ENCODE results near the gene ZFYVE28.
A peak's percentile ranks its signal among the peaks of the same experiment; 100 is the strongest.
"Not testable (repeated sequence)": the region's sequence is repeated elsewhere in the genome, so short reads cannot be mapped to it uniquely, and the experiment has no call there.

The ZFYVE28 gene

DNA sequence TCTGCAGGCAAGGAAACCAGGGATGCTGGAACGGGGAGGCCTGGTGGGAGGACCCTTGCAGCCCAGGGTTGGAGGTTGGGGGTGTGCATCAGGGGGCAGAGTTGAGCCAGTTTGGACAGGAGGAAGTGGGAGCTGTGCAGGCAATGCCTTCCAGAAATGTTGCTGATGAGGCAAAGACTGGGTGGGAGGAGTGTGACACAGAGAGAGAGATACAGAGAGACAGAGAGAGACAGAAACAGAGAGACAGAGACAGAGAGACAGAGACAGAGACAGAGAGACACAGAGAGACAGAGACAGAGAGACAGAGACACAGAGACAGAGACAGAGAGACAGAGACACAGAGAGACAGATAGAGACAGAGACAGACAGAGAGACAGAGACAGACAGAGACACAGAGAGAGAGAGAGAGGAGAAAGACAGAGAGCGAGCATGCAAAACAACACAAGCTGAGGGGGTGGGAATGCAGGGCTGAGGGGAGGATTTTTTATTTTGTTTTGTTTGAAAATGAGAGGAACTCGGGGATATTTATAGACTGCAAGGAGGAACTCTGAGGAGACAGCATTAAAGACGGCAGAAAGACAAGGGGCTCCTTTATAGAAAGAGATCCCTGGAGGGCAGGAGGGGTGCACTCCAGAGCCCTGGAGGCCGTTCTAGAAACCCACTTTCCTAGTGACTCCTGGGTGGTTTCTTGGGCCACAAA lies 174.6 kb downstream of the ZFYVE28 start:
- no peak for DNase-seq

DNA sequence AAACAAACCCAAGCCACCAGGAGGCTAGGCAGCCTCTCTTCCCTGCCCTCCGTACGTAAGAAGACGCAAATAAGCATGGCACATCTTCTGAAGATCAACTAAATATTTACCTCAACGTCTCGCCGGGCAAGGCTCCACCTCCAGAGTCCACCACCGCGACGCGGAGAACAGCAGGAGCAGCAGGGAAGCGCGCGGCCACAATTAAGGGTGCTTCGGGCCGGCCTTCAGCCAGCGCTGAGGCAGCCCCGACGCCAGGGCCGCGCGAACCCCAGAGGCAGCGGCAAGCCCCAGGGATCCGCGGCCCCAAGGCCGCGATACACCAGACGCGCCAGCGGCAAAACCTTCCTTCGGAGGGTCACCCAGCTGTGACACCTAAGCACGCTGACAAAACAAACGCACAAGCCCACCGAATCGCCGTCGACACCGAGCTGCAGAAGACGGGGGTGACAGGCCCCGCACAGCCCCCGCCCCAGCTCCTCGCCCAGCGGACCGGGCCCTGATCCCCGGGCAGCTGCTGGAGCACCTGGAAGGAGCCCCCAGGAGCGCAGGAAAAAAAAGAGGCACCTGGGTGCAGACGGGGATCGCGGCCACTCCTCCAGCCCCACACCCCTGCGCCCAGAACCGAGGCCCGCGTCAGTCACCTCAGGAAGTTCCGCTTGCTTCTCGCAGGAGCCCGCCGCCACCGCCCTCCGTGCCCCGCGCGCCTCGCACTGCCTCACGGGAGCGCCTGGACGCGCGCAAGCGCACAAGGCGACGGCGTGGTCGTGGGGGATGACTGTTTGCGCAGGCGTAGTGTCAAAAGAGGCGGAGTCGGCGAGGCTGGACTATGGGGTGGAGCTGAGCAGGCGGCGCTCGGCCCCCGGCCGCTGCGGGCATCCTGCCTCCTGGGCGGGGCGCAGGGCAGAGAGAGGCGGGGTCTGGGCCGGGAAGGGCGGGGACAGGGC lies 176.8 kb downstream of the ZFYVE28 start, which contains the start of the genes HAUS3 and POLN:
Gene HAUS3, minus strand, starts transcription at position 712 of the 944 bp plus-strand sequence. CDS start 1,175 bp downstream, outside the sequence.
Gene POLN, minus strand, starts transcription at position 712 of the 944 bp plus-strand sequence. CDS start 12,890 bp downstream, outside the sequence.
- DNase-seq: peak; percentile 99 to 100

DNA sequence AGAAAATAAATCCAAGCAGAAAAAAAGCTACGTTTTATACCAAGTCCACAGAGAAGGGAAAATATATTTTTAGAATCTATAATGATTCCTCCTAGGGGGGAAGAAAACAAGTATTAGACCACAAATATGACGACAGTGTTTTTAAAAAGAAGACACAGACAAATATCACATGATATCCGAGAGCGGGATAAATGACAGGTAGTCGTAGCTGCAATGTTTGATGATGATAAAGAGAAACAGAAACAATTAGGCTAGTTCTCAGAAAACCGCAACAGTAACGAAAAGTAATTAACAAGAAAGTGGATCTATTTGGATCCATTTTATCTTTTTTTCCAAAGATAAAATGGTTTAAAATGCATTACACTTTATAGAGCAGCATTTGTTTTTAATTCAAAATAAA lies 177.4 kb downstream of the ZFYVE28 start:
- DNase-seq: peak in 1 of 2 donors; percentile 81

DNA sequence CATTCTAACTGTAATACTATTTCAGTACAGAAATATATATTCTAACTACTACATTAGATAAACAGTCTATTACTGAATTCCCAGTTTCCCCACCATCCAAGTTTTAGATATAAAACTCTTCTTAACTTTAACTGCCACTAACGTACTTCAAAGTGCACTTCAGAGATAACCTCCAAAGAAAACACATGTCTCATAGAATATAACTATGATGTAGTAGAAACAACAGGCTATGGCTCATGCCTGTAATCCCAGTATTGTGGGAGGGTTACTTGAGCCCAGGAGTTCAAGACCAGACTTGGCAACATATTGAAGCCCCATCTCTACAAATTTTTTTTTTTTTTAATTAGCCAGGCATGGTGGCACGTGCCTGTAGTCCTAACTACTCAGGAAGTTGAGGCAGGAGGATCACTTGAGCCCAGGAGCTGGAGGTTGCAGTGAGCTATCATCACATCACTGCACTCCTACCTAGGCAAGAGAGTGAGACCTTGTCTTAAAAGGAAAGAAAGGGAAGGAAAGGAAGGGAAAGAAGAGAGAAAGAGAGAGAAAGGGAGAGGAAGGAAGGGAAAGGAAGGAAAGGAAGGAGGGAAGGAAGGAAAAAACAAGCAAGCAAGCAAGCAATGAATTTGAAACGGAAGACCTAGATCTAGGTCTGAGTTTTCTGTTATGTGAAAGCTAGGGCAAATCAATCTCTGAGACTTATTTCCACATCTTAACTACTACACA lies 181.3 kb downstream of the ZFYVE28 start:
- no peak for DNase-seq

DNA sequence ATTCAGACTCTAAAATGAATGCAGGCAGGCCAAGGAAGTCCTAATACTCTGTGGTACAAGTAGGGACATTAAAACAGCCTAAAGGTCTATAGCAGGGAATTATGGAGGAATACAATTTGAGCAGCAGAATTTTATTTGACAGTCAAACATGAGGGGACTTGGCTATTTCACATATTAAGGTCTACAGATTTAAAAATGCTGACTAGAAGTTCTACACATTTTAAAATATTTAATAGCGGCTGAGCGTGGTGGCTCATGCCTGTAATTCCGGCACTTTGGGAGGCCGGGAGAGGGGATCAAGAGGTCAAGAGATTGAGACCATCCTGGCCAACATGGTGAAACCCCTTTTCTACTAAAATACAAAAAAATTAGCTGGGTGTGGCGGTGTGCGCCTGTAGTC lies 187.4 kb downstream of the ZFYVE28 start:
- DNase-seq: no peak

DNA sequence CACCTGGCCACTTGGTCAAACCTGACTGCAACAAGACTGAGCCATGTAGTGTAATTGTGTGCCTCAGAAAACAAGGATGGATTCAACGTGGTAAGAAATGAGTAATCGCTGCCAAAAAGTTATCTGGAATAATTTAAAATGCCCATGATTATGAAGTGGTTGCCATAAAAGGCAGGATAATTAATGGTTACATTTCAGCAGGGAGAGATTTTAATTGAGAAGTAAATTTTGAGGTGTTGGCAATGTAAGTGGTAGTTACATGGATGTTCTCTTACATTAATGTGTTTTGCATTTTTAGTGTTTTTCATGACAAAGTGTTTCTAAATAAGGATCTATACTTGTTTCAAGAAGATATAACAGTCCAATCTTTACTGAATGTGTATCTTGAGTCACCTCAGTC lies 192.2 kb downstream of the ZFYVE28 start:
- DNase-seq: no peak

DNA sequence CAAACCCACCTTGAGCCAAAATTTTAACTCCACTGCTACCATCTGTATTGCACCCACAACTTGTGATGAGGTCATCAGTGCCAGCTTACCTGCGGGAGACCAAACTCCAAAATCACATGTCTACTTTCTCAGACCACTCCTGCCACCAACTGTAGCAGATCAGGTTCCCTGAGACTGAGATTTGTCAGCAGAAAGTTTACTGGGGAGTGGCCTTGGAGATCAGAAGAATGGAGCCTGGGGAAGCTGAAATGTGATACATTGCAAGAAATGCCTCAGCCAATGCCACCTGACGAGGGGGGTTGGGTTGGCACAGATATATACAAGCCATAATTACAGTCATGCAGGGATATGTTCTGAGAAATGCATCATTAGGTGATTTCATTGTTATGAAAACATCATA lies 195.6 kb downstream of the ZFYVE28 start:
- DNase-seq: no peak

DNA sequence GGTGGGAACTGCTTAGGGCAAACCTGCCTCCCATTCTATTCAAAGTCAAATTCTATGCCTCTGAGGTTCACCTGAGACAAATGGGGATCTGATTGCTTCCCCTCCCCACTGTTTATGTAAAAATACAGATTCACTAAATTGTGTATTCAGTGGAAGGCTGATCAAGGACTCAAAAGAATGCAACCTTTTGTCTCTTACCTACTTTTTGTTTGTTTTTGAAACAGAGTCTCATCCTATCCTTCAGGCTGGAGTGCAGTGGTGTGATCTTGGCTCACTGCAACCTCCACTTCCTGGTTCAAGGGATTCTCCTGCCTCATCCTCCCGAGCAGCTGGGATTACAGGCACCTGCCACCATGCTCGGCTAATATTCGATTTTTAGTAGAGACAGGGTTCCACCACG lies 197.1 kb downstream of the ZFYVE28 start:
- not testable (repeated sequence) for DNase-seq

DNA sequence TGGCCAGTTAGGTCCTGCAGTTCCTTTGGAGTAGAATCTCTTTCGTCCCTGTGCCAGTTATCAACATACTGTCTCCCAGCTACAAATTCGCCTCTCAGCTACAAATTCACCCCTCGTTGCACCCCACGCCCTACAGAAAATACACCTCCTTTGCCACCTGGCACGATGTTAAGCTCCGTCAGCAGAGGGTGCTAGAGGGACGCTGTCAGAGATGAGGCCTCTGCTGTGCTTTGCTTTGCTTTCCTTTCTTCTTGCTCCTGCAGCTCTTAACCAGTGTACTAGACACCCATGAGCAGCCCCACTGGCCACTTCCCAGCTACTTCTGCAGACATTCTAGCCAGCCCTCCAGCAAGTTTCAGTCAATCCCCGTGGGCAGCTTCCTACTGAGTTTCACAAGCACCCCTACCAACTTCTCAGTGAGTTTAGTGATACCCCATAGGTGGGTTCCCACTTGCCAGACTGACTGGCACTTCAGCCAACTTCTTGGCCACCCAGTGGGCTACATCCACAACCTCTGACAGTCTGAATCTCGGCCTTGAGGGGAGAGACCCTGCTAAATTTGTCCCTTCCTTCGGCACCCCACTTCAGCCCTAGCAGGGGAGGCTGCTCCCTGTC lies 198.3 kb downstream of the ZFYVE28 start:
- DNase-seq: peak; percentile 74 to 83

Data from CD4-positive, alpha-beta T cell treated with Interferon alpha-2 for 1 hour (primary cell).